PC-3 (cell line): ENCODE results near the gene PTAFR.

Experiments
- CTCF ChIP-seq: fragments of 300-600 bp; sonication (generic); conservative IDR thresholded peaks from 2 replicates; pipeline ENCODE4 v1.5.1; 2017; ENCODE audit warnings: antibody characterized with exemption, low read depth, mild to moderate bottlenecking, low read length
- EZH2 ChIP-seq: fragments of 300-600 bp; sonication (generic); IDR thresholded peaks from one replicate; pipeline ENCODE4 v1.6.1; 2017; ENCODE audit warnings: antibody characterized with exemption, mild to moderate bottlenecking, low read length; ENCODE audit not compliant: unreplicated experiment
- EZH2phosphoT487 ChIP-seq: fragments of 300-600 bp; sonication (generic); IDR thresholded peaks from 2 replicates; pipeline ENCODE4 v1.6.1; 2018; ENCODE audit warnings: mild to moderate bottlenecking, antibody characterized with exemption, low read length, borderline replicate concordance

GRCh38 chr1:28171246-28171645 lies 5.2 kb downstream of the PTAFR start:
- TF ChIP-seq CTCF (no peak), EZH2 (no peak), EZH2phosphoT487 (no peak)
